Activated T-cell treated with anti-CD3 and anti-CD28 coated beads, Interleukin-2, amount 50 U/mL, for 48 hours (primary cell): ENCODE results near the gene OR51F1.
"Not testable (repeated sequence)": the region's sequence is repeated elsewhere in the genome, so short reads cannot be mapped to it uniquely, and the experiment has no call there.

Source experiments
- DNase-seq, 2 experiments: peaks; one replicate each; pipeline ENCODE4 v3.0.0-alpha.2; 2020

The OR51F1 gene

GRCh38 chr11:4769838-4770237 lies at the start of gene OR51F1:
TSS of gene OR51F1 (minus strand) at chr11:4769938. CDS start at chr11:4769938, 0 bp downstream.
- no peak for DNase-seq

DNA sequence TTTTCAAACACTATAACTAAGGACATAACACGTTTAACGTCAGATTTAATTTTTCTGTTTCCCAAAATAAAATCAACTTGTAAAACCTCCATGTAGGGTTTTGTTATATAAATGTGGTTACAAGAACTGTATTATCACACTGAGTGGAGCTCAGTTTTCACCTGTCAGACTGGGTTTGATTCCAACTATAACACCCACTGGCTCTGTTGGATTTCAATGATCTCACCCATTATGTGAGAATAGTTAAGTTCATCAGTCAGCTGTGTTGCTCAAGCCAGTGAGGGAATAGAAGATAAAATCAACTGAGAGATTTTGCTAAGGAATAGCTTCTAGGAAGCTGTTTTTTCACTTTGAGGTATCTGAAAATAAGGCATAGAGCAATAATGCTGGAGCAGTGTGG lies 39.5 kb upstream of the OR51F1 start:
- DNase-seq: no peak

- DNase-seq: no peak
Observed at GRCh38 chr11:4808476-4808875, 38.7 kb upstream of the OR51F1 start.

GRCh38 chr11:4804280-4804679 lies 34.5 kb upstream of the OR51F1 start, which contains the start of gene OR52R1:
TSS of gene OR52R1 (minus strand) at chr11:4804380. CDS start at chr11:4804380, 0 bp downstream.
- no peak for DNase-seq

- not testable (repeated sequence) for DNase-seq
Observed at GRCh38 chr11:4801316-4801715, 31.6 kb upstream of the OR51F1 start.

- DNase-seq: no peak
Observed at GRCh38 chr11:4798427-4799183, 28.9 kb upstream of the OR51F1 start.

GRCh38 chr11:4797206-4797605 lies 27.5 kb upstream of the OR51F1 start:
- DNase-seq: no peak

DNA sequence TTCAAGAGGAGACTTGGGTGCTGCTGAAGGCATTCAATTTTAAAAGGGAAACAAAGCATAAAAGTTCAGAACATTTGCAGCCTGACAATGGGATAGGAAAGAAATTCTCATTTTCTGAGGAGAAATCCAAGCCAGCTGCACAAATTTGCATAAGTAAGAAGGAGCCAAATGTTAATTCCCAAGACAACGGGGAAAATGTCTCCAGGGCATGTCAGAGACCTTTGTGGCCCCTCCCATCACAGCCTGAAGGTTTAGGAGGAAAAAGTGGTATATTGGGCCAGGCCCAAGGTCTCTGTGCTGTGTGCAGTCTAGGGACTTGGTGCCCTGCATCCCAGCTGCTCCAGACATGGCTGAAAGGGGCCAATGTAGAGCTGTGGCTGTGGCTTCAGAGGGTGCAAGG lies 12.7 kb upstream of the OR51F1 start:
- DNase-seq: no peak

DNA sequence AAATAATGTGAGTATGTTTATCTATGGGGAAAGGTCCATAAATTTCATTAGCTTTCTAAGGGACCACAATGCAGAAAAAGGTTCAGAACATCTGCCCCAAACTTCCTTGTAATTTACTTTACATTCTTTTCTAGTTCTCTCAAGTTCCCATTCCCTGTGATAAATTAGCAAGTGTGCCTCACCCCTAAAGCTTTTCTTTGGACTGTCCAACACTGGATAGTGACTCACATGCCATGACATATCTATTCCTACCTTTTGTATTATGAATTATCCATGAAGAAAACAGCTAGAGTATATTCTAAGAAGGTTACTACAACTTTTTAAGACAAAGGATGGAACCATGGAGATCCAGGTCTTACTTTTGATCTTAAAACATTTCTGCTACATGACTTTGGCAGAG lies 1.6 kb downstream of the OR51F1 start:
- DNase-seq: no peak

DNA sequence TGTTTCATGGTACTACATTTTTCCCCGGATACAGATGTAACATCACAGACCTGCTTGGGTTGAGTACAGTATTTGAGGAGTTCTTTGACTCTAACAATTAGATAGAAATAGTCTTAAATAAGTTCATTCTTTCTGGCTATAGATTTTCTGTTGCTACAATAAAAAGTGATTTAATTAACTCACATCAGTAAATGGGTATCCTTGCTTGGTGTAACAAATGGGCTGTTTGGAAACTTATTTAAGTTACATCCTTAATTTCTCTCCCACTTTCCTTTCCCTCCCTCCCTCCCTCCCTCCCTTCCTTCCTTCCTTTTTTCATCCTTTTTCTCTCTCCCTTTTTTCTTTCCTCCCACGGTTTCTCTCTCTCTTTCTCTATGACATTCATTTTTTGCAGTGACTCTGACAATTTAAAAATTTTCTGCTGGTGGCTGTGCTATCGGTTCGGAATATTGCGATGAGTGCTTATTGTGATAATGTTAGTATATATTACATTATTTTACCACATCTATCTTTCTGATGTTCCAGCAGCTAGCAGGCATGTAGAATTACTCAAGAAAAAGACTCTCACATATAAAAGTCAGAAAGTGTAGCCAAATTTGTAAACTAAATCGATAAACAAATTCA lies 3.2 kb downstream of the OR51F1 start:
- DNase-seq: no peak

- DNase-seq: no peak
Observed at GRCh38 chr11:4763096-4763495, 6.6 kb downstream of the OR51F1 start.

- DNase-seq: no peak
Observed at GRCh38 chr11:4751201-4751600, 18.5 kb downstream of the OR51F1 start.

DNA sequence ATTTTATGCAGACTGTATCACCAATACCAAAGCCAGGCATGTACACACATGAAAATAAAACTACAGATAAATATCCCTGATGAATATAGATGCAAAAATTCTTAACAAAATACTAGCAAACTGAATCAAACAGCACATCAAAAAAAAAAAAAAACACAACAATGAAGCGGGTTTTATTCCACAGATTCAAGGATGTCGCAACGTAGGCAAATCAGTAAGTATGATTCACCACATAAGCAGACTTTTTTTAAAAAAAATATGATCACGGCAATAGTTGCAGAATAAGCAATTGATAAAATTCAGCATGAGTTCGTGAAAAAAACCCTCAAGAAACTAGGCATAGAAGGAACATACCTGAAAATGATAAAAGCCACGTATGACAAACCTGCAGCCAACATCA lies 21.3 kb downstream of the OR51F1 start:
- DNase-seq: no peak

GRCh38 chr11:4740735-4741134 lies 29.0 kb downstream of the OR51F1 start:
- no peak for DNase-seq

DNA sequence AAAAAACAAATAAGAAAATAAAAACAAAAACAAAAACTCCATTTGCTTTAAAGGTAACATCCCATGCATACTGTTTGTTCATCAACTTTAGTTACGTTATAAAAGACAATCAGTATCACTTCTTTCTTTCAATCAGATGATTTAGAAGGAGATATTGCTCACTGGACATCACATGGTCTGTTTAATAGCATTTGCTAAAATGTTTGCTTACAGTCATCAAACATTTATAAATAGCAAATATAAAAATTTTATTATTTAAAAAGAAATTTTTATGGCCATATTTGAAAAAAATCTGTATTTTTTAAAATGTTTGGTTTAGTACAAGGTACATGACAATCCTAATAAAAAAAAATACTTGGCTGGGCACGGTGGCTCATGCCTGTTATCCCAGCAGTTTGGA lies 42.6 kb downstream of the OR51F1 start:
- no peak for DNase-seq

GRCh38 chr11:4722616-4723534 lies 46.9 kb downstream of the OR51F1 start:
- DNase-seq: not testable (repeated sequence)
